Jurkat, Clone E6-1 (cell line): ENCODE data around the gene CASTOR1.

ENCODE experiments used
- DNase-seq: peaks from one replicate; pipeline ENCODE4 v3.0.0-alpha.2; 2011; ENCODE audit warnings: low read depth, low spot score
- H3K4me3 ChIP-seq: 2 replicates; pipeline ENCODE4 v1.5.1; 2011; ENCODE audit warnings: mild to moderate bottlenecking, low read length, control low read depth, moderate library complexity

Gene CASTOR1

GRCh38 chr22:30239488-30240405, 49.6 kb downstream of the CASTOR1 start:
- H3K4me3 ChIP-seq, result no peak overlapping the region
- no peak for DNase-seq

GRCh38 chr22:30238661-30239487, 50.4 kb downstream of the CASTOR1 start:
- no peak overlapping the region for H3K4me3 ChIP-seq
- no peak for DNase-seq

- no peak overlapping the region for H3K4me3 ChIP-seq
- DNase-seq, result no peak
Observed at GRCh38 chr22:30238136-30238535, 51.2 kb downstream of the CASTOR1 start.

- no peak for DNase-seq
- H3K4me3 ChIP-seq, result no peak overlapping the region
Observed at GRCh38 chr22:30236875-30237274, 52.4 kb downstream of the CASTOR1 start.

GRCh38 chr22:30235687-30236170, 53.6 kb downstream of the CASTOR1 start:
- DNase-seq, result no peak
- H3K4me3 ChIP-seq, result no peak overlapping the region
